Keratinocyte (primary cell): ENCODE data around the gene SOHLH2. TPM values are rescaled to one million over a fixed set of nuclear protein-coding genes. Genes with fewer than 3 reads are reported as not detected.

Experiments used
- DNase-seq: peaks from one replicate; pipeline ENCODE4 v3.0.0-alpha.2; 2011; ENCODE audit warnings: low read depth, missing footprints, low spot score
- FAIRE-seq: peaks from 2 replicates; lab custom pipeline; 2011; peaks lifted over from hg19 to GRCh38; lab: Jason Lieb, UNC
- H2AFZ ChIP-seq: 2 replicates; pipeline ENCODE4 v1.6.0; 2012; ENCODE audit warnings: low read length, control low read depth, inconsistent platforms; ENCODE audit not compliant: control insufficient read depth
- H3K27ac ChIP-seq: 2 replicates; pipeline ENCODE4 v1.5.1; 2011; ENCODE audit warnings: low read length; ENCODE audit not compliant: control insufficient read depth, insufficient read depth
- H3K27me3 ChIP-seq: 3 replicates; pipeline ENCODE4 v1.6.0; 2011; ENCODE audit warnings: low read length; ENCODE audit not compliant: control insufficient read depth, insufficient read depth; ENCODE audit errors: extremely low read depth
- H3K36me3 ChIP-seq, 2 experiments: 2 replicates in 1 of 2; 3 replicates in 1 of 2; pipeline ENCODE4 v1.5.1; 2011; ENCODE audit warnings: low read length in 2 of 2, mild to moderate bottlenecking in 1 of 2; ENCODE audit not compliant: control insufficient read depth in 2 of 2, insufficient read depth in 2 of 2; ENCODE audit errors: extremely low read depth in 1 of 2
- H3K4me1 ChIP-seq: 3 replicates; pipeline ENCODE4 v1.5.1; 2011; ENCODE audit warnings: low read length; ENCODE audit not compliant: control insufficient read depth, insufficient read depth; ENCODE audit errors: extremely low read depth
- H3K4me2 ChIP-seq: 3 replicates; pipeline ENCODE4 v1.6.0; 2011; ENCODE audit warnings: low read depth, low read length; ENCODE audit not compliant: control insufficient read depth, insufficient read depth; ENCODE audit errors: extremely low read depth
- H3K4me3 ChIP-seq, 3 experiments: fragments of 200-600 bp in 1 of 3; sonication (generic) in 1 of 3; 2 replicates in 2 of 3; 3 replicates in 1 of 3; pipeline ENCODE4 v1.5.1; 2011 to 2016; ENCODE audit warnings: low read length in 3 of 3, mild to moderate bottlenecking in 3 of 3, control low read depth in 2 of 3, inconsistent platforms in 1 of 3, low read depth in 1 of 3, mixed read lengths in 1 of 3, mixed run types in 1 of 3, moderate library complexity in 1 of 3; ENCODE audit not compliant: control insufficient read depth in 2 of 3, insufficient read depth in 2 of 3; ENCODE audit errors: extremely low read depth in 1 of 3
- H3K79me2 ChIP-seq: 2 replicates; pipeline ENCODE4 v1.6.0; 2012; ENCODE audit warnings: low read length; ENCODE audit not compliant: control insufficient read depth, insufficient read depth
- H3K9ac ChIP-seq: 3 replicates; pipeline ENCODE4 v1.6.0; 2011; ENCODE audit warnings: low read length; ENCODE audit not compliant: control insufficient read depth, insufficient read depth; ENCODE audit errors: extremely low read depth
- H3K9me1 ChIP-seq: 3 replicates; pipeline ENCODE4 v1.6.0; 2011; ENCODE audit warnings: low read length; ENCODE audit not compliant: control insufficient read depth, insufficient read depth; ENCODE audit errors: extremely low read depth
- H3K9me3 ChIP-seq: 2 replicates; pipeline ENCODE4 v1.5.1; 2012; ENCODE audit warnings: low read depth, low read length; ENCODE audit not compliant: control insufficient read depth
- H4K20me1 ChIP-seq: 3 replicates; pipeline ENCODE4 v1.6.0; 2011; ENCODE audit warnings: low read length; ENCODE audit not compliant: control insufficient read depth, insufficient read depth; ENCODE audit errors: extremely low read depth
- CTCF ChIP-seq, 3 experiments: IDR thresholded peaks in 1 of 3; conservative IDR thresholded peaks in 1 of 3; optimal IDR thresholded peaks in 1 of 3; 2 replicates in 2 of 3; 3 replicates in 1 of 3; pipeline versions ENCODE3 to v1.5.1; 2011; ENCODE audit warnings: low read length in 3 of 3, mild to moderate bottlenecking in 3 of 3, moderate library complexity in 2 of 3, control low read depth in 1 of 3, inconsistent platforms in 1 of 3; ENCODE audit not compliant: insufficient read depth in 2 of 3; ENCODE audit errors: extremely low read depth in 1 of 3
- EZH2 ChIP-seq: IDR thresholded peaks from one replicate; pipeline ENCODE4 v1.6.1; 2012; ENCODE audit warnings: inconsistent platforms, mild to moderate bottlenecking, low read length, moderate library complexity
- dilution Hi-C: fragments of 300-500 bp; cut with MboI; formaldehyde crosslinking; loops from one replicate; pipeline ENCODE4 v1.7.0; 2020; ENCODE audit warnings: low sequenced_read_pairs; ENCODE audit not compliant: extremely low pct_ligation_motif_present
- polyA plus RNA-seq, 5 experiments: library from polyadenylated mRNA; depleted of rRNA in 3 of 5; stranded (reverse) in 3 of 5; stranded (forward) in 1 of 5; unstranded in 1 of 5; fragments of >200 nt; gene quantifications; 1 replicate in 1 of 5; 2 replicates in 3 of 5; 3 replicates in 1 of 5; pipeline versions ENCODE4 v1.2.1 to v1.2.3, GENCODE V29; 2011 to 2012; ENCODE audit warnings: missing spikeins in 2 of 5, low read depth in 1 of 5, low replicate concordance in 1 of 5

SOHLH2 gene
- polyA plus RNA-seq, 1 donor (not counting 4 experiments of a cell fraction or from before 2014, with no cell fraction given) = not detected

- Histone ChIP-seq H3K9me3 (no peaks in the 10 kb centered on the region), H3K27me3 (peaks cover 31% of the 10 kb centered on the region), H4K20me1 (no peaks in the 10 kb centered on the region), H3K9ac (no peak overlapping the region), H3K4me1 (no peaks in the 10 kb centered on the region), H2AFZ (no peak overlapping the region), H3K9me1 (no peaks in the 10 kb centered on the region), H3K4me3 (no peak overlapping the region), H3K36me3 (no peaks in the 10 kb centered on the region), H3K79me2 (no peaks in the 10 kb centered on the region), H3K4me2 (peak overlapping the region; percentile 44), H3K27ac (no peak overlapping the region)
- DNase-seq = no peak
- no peak for FAIRE-seq
- TF ChIP-seq EZH2 (no peak), CTCF (optimal IDR thresholded peaks at IDR 0.05 in 1 of 3, IDR thresholded peaks at IDR 0.05 in 1 of 3, conservative IDR thresholded peaks at IDR 0.05 in 1 of 3; ENCODE audit: extremely low read depth in 1 of 3, insufficient read depth in 2 of 3, low read length in 3 of 3) (no peak)
- dilution Hi-C loops = no loop called here
Observed at GRCh38 chr13:36130193-36130551, 84.2 kb downstream of the SOHLH2 start.

- dilution Hi-C loops = no loop called here
- Histone ChIP-seq H3K79me2 (no peaks in the 10 kb centered on the region), H3K36me3 (no peaks in the 10 kb centered on the region), H3K9me3 (no peaks in the 10 kb centered on the region), H3K9ac (no peak overlapping the region), H3K4me2 (no peak overlapping the region), H3K27me3 (peaks cover 31% of the 10 kb centered on the region), H3K4me1 (no peaks in the 10 kb centered on the region), H3K27ac (no peak overlapping the region), H4K20me1 (no peaks in the 10 kb centered on the region), H2AFZ (no peak overlapping the region), H3K9me1 (no peaks in the 10 kb centered on the region), H3K4me3 (no peak overlapping the region)
- DNase-seq (no peak), FAIRE-seq (no peak)
- TF ChIP-seq CTCF (optimal IDR thresholded peaks at IDR 0.05 in 1 of 3, IDR thresholded peaks at IDR 0.05 in 1 of 3, conservative IDR thresholded peaks at IDR 0.05 in 1 of 3; ENCODE audit: extremely low read depth in 1 of 3, insufficient read depth in 2 of 3, low read length in 3 of 3) (no peak), EZH2 (no peak)
Observed at GRCh38 chr13:36129539-36129938, 84.8 kb downstream of the SOHLH2 start.
